SKM-1 treated with dmso at 0.1 percent for 144 hours (cell line): ENCODE measurements around the gene ARSI.
A peak's percentile ranks its signal among the peaks of the same experiment; 100 is the strongest.

Source experiments
- DNase-seq: peaks from one replicate; lab custom pipeline; 2025; ENCODE audit not compliant: unreplicated experiment; lab: John Stamatoyannopoulos, UW

The ARSI gene

DNA sequence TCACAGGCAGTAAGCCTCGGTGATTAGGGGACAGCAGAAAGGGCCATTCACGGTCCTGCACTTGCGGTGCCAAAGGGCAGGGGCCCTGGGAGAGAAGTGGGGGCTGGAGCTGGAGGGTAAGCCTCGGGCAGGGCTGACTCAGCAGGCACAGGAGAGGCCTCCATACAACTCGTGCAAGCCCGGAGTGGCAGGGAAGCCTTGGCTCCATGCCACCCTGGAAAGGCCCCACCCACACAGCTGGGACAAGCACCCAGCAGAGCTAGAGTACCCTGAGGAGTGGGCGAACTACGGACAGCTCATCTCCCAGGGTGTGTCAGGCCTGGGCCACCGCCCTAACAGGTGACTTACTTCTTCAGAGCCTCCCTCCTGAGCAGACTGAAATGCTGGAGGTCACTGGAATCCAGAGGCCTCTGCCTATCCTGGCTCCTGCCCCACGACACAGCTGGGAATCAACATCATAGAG, 7.5 kb downstream of the ARSI start:
- DNase-seq, result no peak

DNA sequence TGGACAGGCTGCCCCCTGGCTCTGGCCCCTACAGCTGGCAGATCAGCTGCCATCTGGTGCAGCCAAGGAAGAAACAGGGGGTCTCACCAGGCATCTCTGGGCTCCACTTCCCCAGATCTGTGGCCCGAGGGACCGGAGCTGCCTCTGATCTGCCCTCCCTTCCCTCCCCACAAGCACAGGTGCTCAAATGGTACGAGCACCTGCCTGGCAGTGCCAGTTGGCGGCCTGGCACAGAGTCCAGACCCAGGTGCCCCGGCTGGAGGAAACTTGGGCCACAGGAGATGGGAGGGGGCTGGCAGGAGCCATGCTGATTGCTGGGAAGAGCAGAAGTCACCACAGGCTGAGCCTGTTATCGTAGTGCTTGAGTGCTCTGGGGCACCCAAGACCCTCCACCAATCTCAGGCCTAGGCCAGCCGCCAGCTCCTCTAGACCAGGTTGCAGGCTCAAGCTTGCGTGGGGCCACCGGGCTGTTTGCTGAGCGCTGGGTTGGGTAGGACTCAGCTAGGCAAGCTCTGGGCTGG, 8.1 kb downstream of the ARSI start:
- no peak for DNase-seq

DNA sequence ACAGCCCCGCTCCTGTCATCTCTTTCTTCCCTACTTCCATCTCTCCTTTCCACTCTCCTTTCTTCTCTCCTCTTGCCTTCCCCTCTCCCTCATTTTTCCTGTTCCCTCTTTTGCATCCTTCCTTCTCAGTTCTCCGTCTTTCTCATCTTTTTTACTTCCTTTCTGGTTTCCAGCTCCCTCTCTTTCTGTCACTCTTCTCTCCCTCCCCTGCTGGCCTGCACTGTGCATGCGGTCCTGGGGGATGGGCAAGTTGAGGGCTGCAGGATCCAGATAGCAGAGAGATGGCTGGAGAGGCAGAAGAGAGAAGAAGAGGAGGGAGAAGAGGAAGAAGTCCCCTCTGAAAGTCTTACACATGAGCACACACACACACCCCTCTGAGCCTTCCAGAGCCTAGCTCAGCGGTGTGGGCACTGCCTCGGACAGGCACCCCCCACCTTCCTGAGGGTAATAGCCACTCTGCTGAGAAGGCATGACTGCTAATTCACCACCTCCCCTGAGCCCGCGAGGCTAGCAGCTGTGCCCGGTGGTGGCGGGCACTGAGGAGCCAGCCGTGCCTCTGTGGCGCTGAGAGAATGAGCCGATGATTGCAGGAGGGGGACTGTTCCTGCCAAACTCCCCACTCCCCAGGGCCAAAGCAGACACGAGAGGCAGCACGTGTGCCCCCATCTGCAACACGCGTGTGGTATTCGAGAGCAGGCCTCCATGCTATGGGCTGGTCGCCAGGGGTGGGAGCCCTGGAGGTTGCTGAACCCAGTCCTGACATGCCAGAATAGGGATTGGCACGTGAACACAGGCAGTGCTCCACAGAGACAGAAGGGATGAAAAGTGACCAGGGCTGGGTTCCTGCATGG, 9.4 kb downstream of the ARSI start:
- no peak for DNase-seq

DNA sequence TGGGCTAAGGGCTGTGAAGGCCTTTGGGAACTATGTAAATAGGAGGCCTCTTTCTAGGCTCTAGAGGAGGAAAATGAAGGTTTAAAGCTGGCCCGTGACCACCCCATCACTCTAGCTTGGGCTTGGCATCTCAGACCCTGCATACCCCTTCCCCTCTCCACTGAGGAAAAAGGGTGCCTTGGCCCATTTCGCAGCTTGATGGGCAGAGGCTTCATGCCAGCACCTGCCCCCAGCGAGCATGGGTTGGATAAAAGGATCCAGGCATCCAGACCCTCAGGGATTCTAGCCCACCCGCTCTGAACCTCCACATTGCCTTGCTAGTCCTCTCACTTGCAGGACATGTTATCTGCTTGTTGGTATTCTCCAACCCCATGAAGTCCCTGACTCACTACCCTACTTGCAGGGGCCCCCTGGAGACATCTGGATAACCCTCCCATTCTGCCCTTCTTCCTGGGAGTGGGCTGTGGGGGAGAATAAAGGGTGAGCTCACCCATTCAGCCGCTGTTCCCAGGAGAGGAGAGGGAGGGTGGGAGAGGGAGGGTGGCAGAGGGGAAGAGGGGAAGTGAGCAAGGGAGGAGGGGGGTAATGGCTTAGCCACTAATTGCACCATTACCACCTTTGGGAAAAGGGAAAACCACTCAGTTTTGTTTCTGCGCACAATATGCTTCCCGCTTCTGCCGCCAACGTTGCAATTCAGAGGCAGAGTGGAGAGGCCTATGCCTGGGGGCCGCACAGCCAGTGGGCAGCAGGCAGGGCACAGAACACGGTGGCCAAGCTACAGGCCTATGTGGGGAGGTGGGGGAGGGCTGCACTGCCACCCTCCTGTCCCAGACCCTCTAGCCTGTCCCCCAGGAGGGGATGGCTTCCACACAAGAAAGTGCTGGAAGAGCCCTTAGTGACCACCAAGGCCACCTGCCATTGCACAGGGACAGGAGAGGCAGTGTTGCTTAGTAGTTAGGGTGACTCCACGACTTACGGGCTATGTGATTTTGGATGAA, 11.0 kb downstream of the ARSI start:
- DNase-seq, result peak; percentile 16

DNA sequence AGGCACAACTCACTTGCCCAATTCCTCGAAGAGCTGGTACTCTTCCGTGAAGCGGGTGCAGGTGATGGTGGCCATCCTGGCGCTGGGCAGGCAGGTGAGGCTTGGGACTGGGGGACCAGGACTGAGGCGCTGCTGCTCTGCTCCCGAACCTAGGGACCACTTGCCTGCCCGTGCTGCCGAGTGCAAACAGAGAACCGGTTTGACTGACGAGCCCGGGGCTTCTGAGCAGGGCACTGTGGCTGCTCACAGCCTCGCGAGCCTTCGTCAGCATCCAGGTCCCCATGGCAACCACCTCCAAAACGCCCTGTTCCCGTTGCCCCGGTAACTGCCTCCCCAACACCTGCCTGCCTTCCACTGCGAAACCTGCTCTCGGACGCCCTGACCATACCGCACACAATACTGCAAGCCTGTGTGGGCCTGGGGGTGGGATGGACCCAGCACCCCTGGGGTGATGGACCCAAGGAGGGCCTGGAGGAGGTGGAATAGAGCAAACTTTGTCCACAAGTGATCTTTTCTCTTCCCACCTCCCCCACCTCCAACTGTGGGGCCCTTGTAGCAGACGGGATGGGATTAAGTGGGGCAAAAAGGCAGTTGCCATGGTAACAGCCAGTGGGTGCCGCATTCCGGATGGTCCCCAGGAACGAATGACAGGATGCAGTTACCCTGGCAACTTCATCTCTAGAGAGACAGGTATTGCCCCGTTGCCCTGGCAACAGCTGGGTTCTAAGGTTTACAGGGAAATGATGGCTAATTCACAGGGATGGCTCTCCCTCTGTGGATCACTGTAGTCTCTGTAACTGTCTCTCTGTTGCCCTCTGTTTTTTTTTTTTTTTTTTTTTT, 12.9 kb downstream of the ARSI start, which contains the start of gene CAMK2A:
Gene CAMK2A (minus strand): TSS at position 223 of the 840 bp plus-strand sequence. CDS start 148 bp downstream, at position 75.
- no peak for DNase-seq

DNA sequence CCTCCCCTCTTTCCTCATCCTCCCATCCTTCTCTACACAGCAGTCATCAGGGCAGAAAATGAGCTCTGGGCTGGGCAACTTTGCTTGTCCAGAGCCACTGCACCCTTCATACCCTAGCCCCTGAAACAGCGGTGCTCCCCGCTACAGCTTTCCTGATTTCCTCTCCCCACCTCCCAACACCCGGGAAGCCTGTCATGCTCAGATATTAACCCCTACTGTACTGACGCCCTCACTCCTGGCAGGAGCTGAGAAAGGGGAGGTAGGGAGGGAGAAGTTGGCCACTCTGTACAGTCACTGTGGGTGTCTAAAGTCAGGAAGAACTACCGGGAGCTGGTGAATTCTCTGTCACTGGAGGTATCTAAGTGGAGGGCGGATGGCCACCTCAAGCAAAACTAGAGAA, 13.9 kb downstream of the ARSI start:
- DNase-seq, result no peak

DNA sequence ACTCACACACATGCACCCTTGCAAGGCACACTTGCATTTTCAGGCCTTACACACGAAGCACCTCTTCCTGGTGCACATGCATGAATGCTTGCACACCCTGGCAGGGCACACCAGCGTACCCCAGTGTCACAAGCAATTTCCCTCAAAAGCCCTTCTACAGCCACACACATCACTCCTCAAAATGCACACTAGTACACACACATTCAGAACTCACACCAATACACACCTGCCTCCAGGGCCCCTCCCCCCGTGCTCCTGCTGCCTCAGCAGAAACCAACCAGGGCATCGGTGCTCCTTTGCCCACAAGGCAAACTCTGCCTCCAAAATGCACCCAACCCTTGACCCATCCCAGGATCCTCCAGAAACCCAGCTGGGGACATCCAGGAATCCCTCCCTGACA, 14.3 kb downstream of the ARSI start:
- no peak for DNase-seq

DNA sequence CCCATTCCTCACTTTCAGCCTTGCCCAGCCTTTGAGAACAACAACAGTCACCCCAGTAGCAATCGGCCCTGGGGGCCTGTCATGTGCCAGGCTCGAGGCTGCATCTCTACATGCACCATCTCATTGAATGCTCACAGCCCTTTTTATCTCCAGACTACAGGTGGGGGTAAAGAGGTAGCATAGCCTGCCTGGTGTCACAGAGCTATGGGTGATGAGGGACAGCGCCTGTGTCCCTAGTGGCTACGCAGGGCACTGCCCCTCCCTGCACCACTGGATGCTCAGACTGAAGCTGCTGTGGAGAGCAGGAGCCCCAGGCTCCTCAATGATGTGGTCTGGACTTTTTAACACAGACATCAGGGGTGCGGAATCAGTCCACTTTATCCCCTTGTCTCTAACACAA, 15.9 kb downstream of the ARSI start:
- DNase-seq, result no peak

DNA sequence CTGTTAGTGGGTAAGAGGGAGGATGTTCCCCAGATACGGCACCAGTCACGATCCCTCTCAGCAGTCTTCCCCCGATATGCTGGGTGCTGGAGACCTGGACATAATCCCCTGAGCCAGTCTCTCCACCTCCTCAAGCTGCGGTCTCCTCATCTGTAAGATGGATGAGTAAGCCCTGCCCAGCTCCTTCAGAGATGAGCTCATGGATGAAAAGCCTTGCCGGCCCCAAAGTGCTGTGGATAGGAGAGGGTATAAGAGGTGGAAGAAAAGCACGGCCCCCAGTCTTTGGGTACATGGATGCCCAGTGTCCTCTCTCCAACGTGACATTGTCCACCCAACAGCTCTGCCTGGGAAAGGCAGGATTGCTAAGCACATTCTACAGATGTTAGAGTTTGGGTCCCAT, 17.6 kb downstream of the ARSI start:
- no peak for DNase-seq

DNA sequence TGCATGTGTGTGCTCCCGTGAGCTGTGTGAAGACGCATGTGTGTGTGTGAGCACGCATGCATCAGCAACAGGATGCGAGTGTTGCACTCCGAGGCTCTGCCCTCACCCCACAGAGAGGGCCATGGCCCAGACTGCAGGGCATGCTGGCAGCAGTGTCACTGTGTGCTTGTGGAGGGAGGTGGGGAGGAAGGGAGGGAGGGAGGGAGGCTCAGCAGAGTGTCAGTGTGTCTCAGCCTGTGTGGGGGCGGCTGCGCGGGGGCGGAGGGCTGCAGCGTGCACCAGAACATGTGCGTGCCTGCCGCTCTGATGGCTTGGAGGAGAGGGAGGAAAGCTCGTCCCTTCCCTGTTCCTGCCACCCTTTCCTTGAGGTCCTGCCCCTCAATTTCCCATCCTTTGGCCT, 18.4 kb downstream of the ARSI start:
- no peak for DNase-seq

DNA sequence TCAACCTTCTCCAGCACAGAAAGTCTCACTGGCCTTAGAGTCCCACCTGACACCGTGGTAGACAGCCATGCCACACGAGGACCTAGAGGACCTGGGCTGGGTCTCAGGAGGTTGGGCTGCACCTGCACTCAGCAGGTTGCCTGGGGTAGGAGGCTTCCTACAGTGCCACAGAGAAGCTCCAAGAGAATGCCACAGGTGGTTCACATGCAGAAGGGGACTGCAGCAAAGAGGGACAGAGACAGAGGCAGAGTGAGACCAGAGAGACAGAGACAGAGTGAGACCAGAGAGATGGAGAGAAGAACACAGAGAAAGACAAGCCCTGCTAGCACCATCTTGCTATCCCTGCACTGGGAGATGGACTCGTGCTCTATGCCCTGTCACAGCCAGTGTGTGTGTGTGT, 18.8 kb downstream of the ARSI start:
- no peak for DNase-seq

DNA sequence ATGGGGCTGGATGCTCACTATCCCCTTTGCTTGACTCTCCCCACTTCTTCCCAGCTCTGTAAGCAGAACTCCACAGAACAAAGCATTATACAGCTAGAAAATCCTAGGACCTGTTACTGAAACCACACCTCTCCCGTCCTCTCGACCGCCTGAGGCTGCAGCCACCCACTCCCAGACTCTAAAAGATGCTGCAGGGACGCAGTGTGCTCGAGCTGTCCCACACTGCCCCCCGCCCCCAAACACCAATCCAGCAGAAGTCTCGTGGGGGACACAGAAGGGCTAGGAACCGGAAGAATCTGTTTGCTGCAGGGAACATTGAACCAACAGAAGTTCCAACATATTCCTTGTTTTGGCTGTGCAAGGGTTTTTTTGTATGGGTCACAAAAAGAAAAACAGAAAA, 20.7 kb downstream of the ARSI start:
- DNase-seq, result no peak

DNA sequence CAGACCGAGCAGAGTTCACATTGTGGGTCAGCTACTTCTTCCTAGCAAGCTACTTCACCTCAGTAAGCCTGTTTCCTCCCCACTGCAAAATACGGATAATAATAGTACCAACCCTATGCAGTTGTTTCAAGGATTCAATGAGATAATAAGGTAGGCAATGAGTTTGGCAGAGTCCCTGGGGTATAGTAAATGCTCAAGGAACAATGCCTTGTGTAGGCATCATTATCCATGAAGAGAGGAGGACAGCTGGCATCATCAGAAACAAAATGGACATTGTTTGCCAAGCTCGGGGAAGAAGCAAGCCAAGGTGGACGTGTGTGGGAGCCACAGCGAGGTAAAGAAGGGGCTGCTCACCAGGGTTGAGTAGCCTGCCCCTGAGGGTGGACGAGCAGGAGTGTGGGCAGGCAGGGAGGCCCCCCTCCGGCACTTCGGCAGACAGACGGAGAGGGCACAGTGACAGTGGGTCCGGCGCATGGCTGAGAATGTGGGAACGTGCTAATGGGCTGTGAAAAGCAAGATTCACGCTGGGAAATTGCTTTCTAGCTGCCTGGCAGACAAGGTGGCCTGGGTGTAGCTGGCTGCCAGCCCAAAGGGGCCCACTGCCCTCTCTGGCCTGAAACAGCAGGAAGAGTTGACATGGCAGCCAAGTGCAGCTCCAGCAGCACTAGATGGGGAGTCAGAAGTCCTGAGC, 23.2 kb downstream of the ARSI start:
- no peak for DNase-seq

DNA sequence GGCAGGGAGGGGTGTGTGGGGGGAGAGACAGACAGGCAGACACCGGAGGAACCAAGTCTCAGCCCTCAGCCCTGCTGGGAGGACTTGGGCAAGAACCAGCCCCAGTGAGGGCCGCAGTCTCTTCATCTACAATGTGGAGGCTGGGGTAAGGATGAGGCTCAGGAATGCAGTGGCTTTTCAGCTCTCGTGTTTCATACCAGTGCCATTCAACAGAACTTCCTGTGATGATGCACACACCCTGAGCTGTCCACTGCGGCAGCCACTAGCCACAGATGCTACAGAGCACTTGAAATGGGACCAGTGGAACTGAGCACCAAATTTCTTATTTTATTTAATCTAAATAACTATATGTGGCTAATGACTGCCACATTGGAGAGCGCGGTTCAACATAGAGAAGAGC, 23.8 kb downstream of the ARSI start:
- DNase-seq, result no peak

DNA sequence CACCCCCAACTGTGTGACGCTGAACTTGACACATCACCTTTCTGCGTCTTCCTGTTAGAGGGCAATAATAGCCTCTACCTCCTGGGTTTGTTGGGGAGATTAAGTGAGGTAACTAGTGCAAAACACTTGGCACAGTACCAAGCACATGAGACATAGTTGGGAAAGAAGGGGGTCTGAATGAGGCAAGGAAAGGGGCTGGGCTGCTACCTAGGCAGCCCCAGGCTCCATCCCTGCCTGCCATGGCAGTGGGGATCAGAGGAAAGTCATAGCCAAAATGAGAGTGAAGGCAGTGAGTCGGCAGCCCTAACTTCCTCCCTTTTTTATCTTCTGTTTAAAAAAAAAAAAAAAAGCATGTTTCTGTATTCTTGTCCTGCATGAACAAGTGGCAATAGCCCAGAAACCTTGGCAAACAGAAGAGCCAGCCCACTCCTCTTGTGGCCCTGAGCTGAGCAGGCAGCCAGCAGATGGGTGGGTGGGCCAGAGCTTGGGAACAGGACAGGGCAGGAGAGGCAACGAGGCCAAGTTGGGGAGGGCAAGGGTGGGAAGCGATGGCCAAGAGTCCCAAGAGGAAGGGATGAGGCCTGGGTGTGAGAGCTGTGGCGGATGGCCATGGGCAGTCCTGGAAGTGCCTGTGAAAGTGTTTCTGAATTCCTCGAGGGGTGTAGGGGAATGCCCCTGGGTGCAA, 24.5 kb downstream of the ARSI start:
- no peak for DNase-seq

DNA sequence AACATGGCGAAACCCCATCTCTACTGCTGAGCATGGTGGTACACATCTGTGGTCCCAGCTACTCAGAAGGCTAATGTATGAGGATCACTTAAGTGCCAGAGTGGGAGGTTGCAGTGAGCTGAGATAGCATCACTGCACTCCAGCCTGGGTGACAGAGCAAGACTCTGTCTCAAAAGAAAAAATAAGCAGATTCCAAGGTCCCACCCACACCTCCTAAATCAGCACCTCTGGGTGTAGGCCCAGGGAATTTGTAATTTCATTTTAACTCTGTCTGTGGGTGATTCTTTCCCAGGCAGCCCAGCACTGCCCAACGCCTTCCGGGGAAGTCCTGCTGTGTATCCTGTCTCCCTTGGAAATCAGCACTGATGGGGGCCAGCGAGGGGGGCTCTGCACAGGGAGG, 25.7 kb downstream of the ARSI start:
- no peak for DNase-seq

DNA sequence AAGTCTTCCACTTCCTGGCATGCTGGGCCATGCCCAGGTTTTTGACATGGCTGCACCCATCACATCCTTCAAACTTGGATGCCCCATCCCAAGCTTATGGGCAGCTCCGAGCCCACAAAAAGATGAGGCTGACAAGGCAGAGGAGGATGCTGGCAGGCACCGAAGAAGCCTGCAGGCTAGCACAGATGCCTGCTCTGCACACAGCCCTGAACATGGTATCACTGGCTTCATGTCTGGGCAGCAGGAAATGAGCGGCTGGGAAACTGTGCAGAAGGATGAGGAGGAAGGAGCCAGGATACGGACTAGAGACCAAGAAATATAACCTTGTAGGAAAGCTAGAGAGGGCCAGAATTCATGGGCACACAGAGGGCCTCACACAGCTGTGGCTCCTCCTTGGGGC, 27.9 kb downstream of the ARSI start:
- no peak for DNase-seq

DNA sequence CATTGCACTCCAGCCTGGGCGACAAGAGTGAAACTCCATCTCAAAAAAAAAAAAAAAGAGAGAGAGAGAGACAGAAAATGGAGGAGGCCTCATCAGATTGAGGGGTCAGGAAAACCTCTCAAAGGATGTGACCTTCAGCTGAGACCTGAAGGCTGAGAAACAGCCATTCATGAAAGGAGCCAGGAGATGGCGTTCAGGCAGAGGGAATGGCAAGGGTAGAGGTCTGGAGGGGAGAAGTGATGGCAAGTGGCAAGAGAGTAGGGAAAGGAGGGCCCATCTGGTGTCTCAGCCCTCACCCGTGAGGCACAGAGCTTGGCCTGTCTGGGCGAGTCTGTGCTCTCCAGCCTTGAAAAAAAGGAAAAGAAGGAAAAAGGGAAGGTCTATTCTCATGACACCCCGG, 30.2 kb downstream of the ARSI start:
- DNase-seq, result no peak

DNA sequence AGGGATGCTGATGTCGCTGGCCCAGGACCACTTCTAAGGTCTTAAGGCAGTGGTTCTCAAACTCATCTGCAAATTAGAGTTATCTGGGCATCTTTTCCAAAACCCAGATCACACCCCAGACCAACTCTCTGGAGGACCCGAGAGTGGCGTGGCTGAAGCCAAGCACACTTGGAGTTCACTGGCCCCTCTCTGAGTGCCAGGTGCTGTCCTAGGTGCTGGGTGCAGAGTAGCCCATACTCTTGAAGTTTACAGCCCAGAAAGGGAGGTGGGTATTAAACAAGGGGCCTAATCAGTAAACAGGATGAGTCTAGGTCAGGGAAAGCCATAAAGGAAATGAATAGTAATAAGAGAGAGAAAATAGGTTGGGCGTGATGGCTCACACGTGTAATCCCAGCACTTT, 30.8 kb downstream of the ARSI start:
- DNase-seq, result no peak

DNA sequence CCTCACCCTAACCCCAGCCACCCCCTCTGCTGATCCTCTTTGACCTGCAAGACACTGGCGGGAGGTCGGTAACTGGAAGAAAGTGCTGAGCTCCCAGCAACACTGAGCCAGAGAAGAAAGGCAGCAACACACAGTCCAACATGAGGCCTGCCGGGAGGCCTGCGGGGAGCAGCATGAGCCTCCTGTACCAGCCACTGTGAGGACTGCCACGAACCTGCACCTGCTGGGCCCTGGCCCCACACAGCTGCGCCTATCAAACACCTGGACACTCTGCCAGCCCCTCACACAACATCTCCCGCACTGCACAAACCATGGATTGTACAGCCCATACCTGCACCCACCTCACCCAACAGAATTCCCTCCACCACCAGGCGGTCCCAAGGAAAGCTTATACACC, 31.4 kb downstream of the ARSI start:
- DNase-seq, result no peak
